HL-60/S4 (cell line): ENCODE measurements around the gene SP6.

Experiments used
- in situ Hi-C: fragments of 300-500 bp; cut with MboI; formaldehyde crosslinking; loops from 2 replicates; pipeline ENCODE4 v1.14.3; 2022; ENCODE audit warnings: low sequenced_read_pairs

The SP6 gene

DNA sequence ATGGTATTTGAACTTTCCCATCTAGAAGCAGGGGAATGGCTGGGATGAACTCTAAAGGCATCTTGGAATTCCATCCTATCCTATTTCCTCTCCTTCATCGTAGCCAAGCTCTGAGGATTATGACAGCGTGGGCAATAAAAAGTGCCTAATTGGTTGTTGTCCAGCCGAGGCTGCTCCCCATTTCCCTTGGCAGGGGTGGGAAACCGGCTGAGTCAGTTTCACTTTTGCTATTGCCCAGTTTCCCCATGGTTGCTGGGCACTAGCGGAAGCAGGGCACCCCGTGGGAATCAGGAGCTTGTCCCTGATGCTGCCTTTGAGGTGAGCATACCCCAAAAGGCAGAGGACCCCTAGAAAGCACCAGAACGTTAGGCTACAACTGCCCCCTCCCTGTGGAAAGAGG, 31.3 kb upstream of the SP6 start:
- in situ Hi-C loops, result no loop called here

- in situ Hi-C loops, result no loop called here
Measured at GRCh38 chr17:47879776-47880454, 29.0 kb upstream of the SP6 start.

GRCh38 chr17:47879028-47879585, 28.1 kb upstream of the SP6 start:
- in situ Hi-C loops, result no loop called here

DNA sequence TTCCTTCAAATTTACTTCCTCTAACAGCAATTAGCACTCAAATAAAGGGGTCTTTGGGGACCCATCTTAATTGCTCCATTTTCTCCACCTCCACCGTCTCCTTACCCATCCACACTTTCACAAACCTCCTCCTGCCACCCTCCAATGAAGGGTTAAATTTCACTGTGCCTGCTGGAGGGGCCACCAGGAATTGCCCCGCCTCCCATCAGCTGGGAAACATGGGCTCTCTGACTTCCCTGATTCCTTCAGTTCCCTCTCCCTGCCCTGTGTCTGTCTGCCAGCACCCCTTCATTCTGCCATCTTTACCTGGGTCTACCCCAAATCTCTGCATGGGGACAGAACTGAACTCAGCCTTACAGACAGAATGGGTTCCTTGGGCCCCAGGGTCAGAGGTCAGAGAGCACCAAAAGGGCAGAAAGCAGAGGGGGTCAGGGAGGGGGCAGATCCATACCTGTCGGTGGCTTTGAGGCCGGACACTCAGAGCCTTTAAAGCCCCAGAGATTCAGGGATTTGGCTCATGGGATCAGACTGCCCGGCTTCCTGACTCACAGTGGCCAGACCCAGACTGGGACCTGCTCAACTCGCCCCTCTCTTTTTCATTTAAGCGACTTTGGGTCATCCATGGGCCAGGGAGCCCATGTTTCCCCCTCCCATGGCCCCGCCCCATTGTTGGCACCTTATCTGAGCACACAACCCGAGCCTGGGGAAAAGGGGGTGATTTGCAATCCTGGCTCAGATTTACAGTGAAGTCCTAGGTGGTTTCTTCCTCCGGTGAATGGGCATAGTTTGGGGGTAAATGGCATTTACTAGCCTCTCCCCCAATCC, 27.5 kb upstream of the SP6 start:
- in situ Hi-C loops, result no loop called here

DNA sequence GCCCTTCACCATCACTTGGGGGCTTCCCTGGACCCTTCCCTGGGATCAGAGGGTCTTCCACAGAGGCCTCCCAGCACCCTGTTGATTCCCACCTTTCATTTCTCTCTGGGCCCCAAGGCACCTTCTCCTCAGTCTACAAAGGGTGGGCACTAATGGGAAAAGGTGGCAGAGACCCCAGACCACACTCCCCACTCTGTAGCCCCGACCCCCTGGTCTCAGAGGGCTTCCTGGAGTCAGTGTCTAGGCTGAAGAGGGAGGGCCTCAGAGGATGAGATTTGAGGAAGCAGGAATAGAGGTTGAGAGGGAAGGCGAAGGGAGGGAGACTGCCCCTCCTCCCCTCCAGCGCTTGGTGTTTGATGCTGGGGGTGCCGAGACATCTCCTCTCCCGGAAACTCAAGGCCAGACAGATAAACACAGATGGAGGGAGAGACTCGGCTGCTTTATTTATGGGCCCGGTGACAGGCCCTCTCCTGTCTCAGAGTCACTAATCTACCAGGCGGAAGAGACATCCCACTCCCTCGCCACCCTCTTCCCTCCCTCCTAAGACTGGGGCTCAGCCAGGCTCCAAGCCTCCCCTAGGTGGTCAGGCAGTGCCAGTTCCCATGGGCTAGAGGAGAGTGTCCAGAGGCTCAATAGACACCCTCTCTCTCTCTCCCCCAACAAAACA, 26.5 kb upstream of the SP6 start:
- in situ Hi-C loops, result no loop called here

- in situ Hi-C loops, result no loop called here
Measured at GRCh38 chr17:47875011-47875985, 24.3 kb upstream of the SP6 start.

GRCh38 chr17:47873200-47874090, 22.5 kb upstream of the SP6 start:
- in situ Hi-C loops, result no loop called here

GRCh38 chr17:47872651-47873161, 21.7 kb upstream of the SP6 start:
- in situ Hi-C loops, result no loop called here

DNA sequence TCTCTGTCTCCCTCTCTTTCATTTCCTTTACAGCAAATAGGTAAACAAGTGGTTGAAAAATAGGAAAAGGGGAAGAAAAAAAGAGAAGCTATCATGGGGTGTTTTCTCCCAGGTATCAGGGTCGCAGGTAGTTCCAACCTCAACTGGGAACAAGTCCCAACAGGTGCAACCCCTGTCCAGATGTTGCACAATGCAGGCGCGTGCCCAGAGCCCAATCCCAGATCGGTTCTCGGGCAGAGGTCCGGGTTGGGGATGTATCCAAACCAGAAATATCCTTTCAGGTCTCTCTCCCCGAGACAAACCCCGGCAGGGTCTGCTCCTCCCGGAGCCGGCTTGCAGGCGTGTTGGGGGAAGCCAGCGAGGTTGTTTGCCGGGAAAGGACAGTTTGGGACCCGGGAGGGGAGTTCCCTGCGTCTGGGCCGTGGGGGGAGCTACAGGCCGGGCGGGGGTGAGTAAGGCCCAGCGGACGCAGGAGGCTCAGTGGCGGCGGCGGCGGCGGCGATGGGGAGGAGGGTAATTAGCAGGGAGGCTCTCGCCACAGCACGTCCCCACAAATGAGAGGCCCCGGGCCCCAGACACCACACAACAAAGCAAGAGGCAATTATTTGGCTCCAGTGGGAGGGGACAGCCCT, 21.2 kb upstream of the SP6 start:
- in situ Hi-C loops, result no loop called here

DNA sequence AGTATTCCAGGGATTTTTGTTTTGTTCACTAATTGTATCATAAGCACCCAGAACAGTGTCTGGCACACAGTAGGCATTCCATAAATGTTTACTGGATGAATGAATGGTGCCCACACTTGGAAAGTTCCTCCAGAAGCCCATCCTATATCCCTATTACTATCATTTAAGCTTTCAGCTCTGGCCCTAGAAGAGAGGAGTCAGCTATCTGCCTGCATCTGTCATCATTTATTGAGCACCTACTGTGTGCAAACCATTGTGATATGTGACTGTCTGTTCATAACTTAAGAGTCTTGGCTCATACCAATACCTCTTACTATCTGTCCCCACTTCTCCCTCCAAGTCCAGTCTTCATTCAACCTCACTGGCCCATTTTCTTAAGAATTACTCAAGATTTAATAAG, 20.1 kb upstream of the SP6 start:
- in situ Hi-C loops, result no loop called here

DNA sequence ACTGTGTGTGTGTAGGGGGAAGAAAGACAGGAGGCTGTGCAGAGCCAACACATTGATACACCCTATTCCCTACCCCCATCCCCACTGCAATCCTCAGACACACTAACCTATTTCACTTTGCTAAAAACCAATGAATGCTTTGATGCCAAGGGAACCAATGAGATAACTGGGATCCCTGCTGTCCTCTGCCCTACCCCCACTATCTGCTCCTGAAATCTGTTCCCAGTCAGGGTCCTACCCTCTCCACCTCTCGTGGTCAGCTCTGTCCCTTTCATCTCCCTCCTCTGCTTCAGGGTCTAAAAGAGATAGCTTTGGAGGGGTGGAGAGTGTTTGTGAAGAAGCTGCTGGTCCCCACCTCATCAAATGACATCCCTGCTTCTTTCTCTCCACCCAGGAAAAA, 19.1 kb upstream of the SP6 start:
- in situ Hi-C loops, result no loop called here

DNA sequence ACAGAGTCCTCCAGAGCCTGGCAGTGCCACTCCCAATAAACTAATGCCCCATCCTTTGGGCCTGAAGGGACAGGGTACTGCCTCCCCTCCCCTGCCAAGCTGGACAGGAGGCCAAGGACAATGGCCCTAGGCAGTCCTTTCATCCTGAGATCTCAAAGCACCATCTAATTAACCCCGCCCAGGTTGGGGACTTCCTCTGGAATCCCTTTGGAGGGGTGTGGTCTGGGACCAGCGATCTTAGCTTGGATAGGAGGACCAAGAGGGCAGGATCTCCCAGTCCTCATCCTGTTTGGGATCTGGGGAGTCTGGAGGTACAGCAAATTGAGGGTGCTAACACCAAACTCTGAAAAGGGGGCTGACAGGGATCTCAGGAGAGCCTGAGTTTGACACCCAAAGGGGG, 18.2 kb upstream of the SP6 start:
- in situ Hi-C loops, result no loop called here

DNA sequence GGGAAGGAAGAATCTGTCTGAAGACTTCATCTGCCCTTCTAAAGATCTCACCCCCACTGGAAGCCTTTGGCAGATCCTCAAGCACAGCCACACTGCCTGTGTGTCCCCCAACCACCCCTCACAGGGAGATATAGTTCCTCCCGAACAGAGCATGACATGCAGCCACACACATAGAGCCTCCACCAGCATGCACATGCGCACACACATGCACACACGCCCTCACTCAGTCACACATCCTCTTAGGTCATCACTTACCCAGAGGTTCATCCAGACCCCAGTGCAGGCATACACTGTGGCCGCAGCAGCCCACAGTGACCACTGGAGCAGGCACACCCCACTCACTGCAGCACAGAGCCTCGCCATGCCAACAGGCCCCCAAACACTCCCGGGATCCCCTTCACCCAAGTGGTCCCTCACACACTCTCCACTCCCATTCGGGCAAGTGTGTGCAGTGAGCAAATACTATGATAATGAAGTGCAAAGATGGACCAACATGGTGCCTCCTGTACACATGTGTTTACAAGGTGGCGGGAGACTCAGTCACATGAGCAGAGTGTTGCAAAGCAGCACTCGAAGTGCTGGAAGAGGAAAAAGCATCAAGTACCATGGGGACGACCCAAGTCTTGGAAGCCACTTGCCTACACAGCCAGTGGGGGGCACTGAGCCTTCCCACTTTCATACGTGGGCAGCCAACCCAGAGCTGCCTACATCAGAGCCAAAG, 17.0 kb upstream of the SP6 start:
- in situ Hi-C loops, result no loop called here

- in situ Hi-C loops, result no loop called here
Measured at GRCh38 chr17:47866941-47867340, 16.0 kb upstream of the SP6 start.

DNA sequence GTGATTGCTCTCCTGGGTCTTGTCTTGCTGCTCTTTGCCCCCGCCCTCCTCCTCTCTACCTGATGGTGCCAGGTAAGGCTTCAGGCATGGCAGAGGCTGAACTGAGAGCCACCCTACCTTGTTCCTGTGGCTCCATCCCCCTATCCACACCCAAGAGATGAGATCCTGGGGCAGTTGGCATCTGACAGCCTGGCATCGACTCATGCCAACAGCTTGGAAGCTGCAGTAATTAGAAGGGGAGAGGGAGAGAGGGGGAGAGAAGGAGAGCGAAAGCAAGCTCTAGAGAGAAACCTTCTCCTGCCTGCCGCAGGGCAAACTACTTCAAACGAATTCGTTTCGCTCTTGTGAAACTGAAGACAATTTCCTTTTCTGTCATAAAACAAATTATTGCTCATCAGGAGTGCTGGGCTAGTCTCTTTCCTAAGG, 13.8 kb upstream of the SP6 start:
- in situ Hi-C loops, result no loop called here

DNA sequence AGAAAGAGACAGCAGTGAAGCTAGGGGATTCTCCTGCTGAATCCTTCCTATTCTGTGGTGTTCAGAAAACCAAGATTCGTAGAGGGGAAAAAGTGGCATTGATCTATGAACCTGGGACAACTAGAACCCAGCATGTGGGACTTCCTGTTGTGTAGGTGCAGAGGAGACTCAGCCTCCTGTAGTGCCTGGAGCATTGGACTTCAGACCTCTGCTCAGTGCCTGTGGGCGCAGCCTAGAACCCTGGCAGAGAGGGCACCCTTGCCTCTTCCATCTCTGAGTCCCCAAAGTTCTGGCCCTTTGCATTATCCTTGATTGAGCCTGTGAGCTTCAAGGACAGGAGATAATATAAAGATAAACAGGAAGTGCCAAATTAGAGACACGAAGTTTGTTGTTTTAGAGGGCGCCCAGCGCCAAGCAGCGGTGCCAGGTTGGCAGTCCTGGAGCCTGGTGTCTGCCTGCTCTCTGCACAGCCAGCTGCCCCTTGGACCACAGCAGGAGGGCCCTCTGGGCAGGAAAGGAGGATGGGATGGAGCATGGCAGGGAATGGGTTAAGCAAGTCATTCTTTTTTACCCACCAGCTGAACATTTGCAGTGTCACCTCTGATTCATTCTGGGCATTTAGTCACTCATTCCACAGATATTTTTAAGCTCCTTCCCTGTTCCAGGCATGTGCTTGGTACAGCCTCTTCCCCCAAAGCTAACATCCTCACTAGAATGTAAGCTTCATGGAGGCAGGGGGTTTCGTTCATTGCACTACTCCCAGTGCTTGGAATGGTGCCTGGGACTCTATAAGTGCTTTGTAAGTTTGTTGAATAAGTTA, 11.9 kb upstream of the SP6 start:
- in situ Hi-C loops, result no loop called here

DNA sequence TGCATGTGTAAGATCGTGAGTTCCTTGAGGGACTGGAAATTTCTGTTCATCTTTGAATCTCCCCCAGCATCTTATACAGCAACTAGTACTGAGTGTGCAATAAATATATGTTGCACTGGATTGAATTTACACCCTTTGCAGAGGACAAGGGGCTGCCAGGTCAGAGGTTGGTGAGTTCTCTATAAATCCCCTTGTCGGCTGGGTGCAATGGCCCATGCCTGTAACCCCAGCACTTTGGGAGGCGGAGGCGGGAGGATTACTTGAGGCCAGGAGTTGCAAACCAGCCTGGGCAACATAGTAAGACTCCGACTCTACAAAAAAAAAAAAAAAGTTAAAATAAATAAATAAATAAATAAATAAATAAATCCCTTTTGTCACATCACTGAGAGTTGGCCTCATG, 9.4 kb upstream of the SP6 start:
- in situ Hi-C loops, result no loop called here
